ENCODE data around the gene CCDC30.
"Not testable (repeated sequence)": the region's sequence is repeated elsewhere in the genome, so short reads cannot be mapped to it uniquely, and the experiment has no call there.

CCDC30 gene

GRCh38 chr1:42454403-42454802, 8.7 kb upstream of the CCDC30 start:
- no peak for DNase-seq

DNA sequence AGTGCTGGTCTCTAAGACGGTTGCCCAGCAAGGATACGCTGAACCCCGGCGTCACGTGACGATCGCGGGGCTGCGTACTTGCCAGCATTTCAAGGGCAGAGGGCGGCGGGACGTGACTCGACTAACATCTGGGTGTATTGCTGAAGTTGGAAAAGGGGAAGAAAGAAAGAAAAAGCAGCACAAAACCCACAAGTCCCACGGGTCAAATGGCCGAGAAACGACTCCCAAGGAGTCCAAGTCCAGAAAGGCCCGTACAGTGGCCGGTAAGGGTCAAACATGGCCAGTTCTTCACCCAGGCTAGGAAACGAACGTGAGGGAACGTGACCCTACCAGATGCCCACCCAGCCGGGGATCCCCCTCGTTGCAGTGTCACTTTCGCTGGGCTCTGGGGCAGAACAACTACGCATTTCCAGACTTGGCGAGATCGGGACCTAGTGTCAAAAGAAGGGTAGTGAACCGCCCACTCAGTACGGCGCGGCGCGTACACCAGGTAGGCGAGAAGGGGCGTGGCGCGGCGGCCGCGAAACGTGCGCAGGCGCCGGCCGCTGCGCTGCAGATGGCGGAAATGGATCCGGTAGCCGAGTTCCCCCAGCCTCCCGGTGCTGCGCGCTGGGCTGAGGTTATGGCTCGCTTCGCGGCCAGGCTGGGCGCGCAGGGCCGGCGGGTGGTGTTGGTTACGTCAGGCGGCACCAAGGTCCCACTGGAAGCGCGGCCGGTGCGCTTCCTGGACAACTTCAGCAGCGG, 6.9 kb upstream of the CCDC30 start, which contains the start of the genes PPCS and ZMYND12:
TSS of gene PPCS (plus strand) at position 534 of the 744 bp plus-strand sequence. CDS start at position 557, 23 bp downstream.
TSS of gene ZMYND12 (minus strand) at position 13 of the 744 bp plus-strand sequence. CDS start 25 bp downstream, outside the sequence.
- DNase-seq, result peak; percentile 73

DNA sequence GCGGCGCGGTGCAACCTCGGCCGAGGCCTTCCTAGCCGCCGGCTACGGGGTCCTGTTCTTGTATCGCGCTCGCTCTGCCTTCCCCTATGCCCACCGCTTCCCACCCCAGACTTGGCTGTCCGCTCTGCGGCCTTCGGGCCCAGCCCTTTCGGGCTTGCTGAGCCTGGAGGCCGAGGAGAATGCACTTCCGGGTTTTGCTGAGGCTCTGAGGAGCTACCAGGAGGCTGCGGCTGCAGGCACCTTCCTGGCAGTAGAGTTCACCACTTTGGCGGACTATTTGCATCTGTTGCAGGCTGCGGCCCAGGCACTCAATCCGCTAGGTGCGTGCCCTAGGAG, 6.4 kb upstream of the CCDC30 start:
- DNase-seq, result peak; percentile 30

DNA sequence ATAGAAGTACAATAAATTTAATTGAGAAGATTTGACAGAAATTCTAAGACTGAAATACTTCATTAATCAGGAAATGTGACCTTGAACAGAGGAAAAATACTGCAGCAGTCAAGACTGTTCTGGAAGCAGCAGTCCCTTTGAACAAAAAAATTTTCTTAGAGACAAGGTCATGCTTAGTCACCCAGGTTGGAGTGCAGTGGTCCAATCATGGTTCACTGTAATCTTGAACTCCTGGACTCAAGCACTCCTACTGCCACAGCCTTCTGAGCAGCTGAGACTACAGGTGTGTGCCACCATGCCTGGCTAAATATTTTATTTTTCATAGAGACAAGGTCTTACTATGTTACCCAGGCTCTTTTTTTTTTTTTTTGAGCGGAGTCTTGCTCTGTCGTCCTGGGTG, 1.9 kb upstream of the CCDC30 start:
- DNase-seq, result no peak

GRCh38 chr1:42463921-42464320, 835 bp downstream of the CCDC30 start:
- DNase-seq, result no peak

- no peak for DNase-seq
These were observed 2.9 kb downstream of the CCDC30 start for GRCh38 chr1:42466030-42466429.

GRCh38 chr1:42469727-42470126, 6.6 kb downstream of the CCDC30 start:
- no peak for DNase-seq

DNA sequence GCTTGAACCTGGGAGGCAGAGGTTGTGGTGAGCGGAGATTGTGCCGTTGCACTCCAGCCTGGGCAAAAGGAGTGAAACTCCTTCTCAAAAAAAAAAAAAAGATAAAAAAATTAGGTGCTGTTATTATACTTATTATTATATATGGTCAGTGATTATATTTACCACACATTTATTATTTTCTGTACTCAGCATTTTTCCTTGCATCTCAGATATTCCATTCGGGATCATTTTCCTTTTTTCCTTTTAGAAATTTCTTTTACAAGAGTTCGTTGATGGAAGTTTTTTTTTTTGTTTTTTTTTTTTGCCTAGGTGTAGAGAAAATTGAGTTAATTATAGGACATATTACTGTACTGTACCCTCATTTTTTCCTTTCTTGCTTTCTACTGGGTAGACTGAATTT, 13.5 kb downstream of the CCDC30 start:
- no peak for DNase-seq

- not testable (repeated sequence) for DNase-seq
These were observed 14.3 kb downstream of the CCDC30 start for GRCh38 chr1:42477354-42477753.

- no peak for DNase-seq
These were observed 14.7 kb downstream of the CCDC30 start for GRCh38 chr1:42477775-42478174.

- DNase-seq, result no peak
These were observed 16.5 kb downstream of the CCDC30 start for GRCh38 chr1:42479621-42480020.

DNA sequence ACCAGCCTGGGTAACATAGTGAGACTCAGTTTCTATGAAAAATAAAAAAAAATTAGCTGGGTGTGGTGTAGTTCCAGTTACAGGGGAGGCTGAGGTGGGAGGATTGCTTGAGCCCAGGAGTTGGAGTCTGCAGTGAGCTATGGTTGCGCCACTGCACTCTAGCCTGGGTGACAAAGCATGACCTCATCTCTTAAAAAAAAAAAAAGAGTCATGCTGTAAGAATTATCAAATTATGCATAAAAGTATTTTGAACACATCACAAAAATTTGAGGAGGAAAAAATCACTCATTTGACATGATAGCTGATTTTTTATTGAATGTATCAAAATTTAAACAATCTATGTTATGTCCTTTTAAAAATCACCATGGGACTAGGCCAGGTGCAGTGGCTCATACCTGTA, 17.8 kb downstream of the CCDC30 start:
- DNase-seq, result no peak

DNA sequence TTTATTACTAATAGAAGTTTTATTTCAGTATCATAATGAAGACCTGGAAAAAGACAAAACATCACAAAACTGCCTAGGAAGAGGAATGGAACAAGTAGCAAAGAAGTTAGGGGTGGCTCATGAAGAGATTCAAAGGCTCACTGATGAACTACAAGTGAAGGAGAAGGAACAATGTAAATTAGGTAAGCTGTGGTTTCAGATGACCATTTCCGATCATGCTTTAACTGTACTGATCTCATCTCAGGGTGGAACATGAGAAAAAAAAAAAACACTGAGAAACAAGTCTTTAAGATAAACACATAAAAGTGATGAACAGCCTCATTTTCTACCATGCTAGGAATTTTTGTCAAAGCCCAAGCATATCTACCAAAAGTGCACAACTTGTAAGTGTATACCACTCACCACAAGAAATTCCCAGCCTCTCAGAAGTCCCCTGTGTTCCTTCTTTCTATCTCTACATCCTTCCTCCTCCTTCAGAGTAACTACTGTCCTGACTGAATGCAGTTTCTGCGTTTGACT, 19.6 kb downstream of the CCDC30 start:
- no peak for DNase-seq

GRCh38 chr1:42484382-42484781, 21.3 kb downstream of the CCDC30 start:
- no peak for DNase-seq

GRCh38 chr1:42490237-42490636, 27.2 kb downstream of the CCDC30 start:
- no peak for DNase-seq

DNA sequence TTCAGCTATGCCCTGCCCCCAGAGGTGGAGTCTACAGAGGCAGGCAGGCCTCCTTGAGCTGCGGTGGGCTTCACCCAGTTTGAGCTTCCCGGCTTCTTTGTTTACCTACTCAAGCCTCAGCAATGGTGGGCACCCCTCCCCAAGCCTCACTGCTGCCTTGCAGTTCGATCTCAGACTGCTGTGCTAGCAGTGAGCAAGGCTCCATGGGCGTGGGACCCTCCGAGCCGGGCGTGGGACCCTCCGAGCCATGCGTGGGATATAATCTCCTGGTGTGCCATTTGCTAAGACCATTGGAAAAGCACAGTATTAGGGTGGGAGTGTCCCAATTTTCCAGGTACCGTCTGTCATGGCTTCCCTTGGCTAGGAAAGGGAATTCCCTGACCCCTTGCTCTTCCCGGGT, 38.9 kb downstream of the CCDC30 start:
- not testable (repeated sequence) for DNase-seq

DNA sequence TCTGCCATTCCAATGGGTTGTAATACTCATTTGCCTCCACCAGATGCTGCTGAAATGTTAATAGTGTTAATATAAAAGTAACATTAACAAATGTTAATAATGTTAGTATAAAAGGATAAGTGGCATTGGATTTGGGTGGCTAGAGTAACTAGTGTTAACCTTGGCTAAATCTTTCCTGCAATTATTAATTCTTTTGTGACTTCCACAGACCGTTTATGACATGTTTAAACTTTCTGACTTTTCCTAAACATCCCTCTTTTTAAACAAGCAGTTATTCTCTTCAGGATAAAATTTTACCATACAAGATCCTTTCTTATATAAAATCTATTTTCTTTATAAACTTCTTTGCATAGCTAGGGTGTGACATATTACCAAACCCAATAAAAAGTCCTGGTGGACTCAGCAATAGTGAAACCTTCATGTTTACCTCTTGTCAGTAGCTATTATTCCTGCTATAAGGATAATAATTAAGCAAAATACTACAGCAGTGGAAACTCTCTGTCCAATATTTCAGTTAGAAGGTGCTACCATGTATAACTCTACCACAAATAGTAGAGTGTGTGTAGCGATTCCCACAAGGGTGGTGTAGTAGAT, 41.5 kb downstream of the CCDC30 start:
- DNase-seq, result no peak

GRCh38 chr1:42506576-42506975, 43.5 kb downstream of the CCDC30 start:
- no peak for DNase-seq

GRCh38 chr1:42511581-42512155, 48.6 kb downstream of the CCDC30 start:
- not testable (repeated sequence) for DNase-seq

- no peak for DNase-seq
These were observed 55.8 kb downstream of the CCDC30 start for GRCh38 chr1:42518908-42519307.

DNA sequence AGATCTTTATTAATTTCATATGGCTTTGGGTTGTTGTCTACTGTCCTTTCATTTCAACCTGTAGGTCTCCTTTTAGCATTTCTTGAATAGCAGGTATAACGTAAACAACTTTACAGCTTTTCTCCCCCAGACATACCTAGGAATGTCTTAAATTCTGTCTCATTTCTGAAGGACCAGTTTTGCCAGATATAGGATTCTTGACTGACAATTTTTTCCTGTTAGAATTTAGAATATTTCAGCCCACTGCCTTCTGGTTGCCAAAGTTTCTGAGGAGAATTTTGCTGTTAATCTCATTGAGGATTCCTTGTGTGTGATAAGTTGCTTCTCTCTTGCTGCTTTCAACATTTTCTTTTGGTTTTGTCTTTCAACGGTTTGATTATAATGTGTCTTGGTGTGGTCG, 60.1 kb downstream of the CCDC30 start:
- no peak for DNase-seq

DNA sequence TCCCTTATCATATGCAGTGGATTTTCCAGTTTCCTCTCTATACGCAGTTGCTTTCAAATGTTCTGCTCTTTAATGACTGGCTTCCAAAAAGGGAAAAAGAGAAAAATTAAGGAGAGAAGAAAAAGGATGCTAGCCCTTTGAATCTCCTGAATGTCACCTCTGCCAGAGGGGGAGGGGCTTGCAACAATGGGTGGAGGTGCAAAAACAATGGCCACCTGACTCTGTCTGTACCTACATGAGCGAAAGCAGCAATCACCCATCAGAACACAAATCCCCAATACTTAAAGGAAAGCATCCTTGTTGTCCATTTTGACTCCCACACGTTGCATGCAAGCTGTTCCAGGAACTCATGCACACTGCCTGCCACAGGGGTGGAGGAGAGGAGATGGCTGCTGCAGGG, 61.2 kb downstream of the CCDC30 start:
- no peak for DNase-seq

DNA sequence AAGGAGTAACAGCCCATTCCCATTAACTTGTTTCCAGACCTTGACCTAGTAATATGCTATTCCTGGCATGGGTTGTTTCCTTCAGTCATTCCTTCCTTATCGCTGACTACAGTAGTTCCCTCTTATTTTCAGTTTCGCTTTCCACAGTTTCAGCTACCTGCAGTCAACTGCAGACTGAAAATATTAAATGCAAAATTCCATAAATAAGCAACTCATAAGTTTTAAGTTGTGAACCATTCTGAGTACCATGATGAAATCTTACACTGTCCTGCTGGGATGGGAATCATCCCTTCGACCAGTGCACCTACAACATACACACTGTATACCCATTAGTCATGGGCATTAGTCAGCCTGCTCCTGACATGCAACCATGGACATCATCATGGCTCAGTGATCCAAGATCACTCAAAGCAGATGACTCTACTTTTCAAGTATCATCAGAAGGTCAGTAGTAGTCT, 66.7 kb downstream of the CCDC30 start:
- no peak for DNase-seq

DNA sequence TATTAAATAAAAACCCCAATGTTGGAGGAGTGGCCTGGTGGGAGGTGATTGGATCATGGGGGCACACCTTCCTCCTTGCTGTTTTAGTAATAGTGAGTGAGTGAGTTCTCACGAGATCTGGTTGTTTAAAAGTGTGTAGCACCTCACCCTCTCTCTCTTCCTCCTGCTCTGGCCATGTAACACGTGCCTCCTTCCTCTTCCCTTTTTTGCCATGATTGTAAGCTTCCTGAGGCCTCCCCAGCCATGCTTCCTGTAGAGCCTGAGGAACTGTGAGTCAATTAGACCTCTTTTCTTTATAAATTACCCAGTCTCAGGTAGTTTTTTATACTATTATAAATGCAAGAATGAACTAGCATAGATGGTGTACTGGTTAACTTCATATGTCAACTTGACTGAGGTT, 68.0 kb downstream of the CCDC30 start:
- no peak for DNase-seq
